Activated gamma-delta T cell (primary cell): ENCODE results near the gene CPLX3.
A peak's percentile ranks its signal among the peaks of the same experiment; 100 is the strongest.
"Not testable (repeated sequence)": the region's sequence is repeated elsewhere in the genome, so short reads cannot be mapped to it uniquely, and the experiment has no call there.

Experiments
- DNase-seq: peaks from one replicate; lab custom pipeline; 2025; lab: John Stamatoyannopoulos, UW
- total RNA-seq, 2 donors: gene quantifications; one replicate each; lab custom pipeline; 2026; lab: John Stamatoyannopoulos, UW

The CPLX3 gene
- 0 reads per million in 2 donors for total RNA-seq

- DNase-seq, result peak; percentile 23
Measured at GRCh38 chr15:74826364-74826819, at the start of gene CPLX3. Gene CPLX3 (plus strand): TSS chr15:74826627. CDS start chr15:74826704, 77 bp downstream.

GRCh38 chr15:74776821-74777768 lies 49.3 kb upstream of the CPLX3 start:
- peak; percentile 35 for DNase-seq

GRCh38 chr15:74777769-74778598 lies 48.4 kb upstream of the CPLX3 start:
- DNase-seq, result no peak

- DNase-seq, result no peak
Measured at GRCh38 chr15:74778599-74778970, 47.8 kb upstream of the CPLX3 start.

GRCh38 chr15:74779162-74779648 lies 47.2 kb upstream of the CPLX3 start:
- DNase-seq, result no peak

- no peak for DNase-seq
Measured at GRCh38 chr15:74780523-74781430, 45.6 kb upstream of the CPLX3 start.

GRCh38 chr15:74781431-74782258 lies 44.8 kb upstream of the CPLX3 start, which contains the start of gene CSK:
Gene CSK (plus strand): TSS chr15:74782080. CDS start chr15:74798298, 16,218 bp downstream.
- peak; percentile 73 for DNase-seq

GRCh38 chr15:74782259-74783071 lies 44.0 kb upstream of the CPLX3 start:
- peak; percentile 48 for DNase-seq

GRCh38 chr15:74783072-74783807 lies 43.2 kb upstream of the CPLX3 start:
- DNase-seq, result no peak

- no peak for DNase-seq
Measured at GRCh38 chr15:74783808-74784175, 42.6 kb upstream of the CPLX3 start.

- no peak for DNase-seq
Measured at GRCh38 chr15:74784426-74785193, 41.8 kb upstream of the CPLX3 start.

- no peak for DNase-seq
Measured at GRCh38 chr15:74785194-74786032, 41.0 kb upstream of the CPLX3 start.

- DNase-seq, result not testable (repeated sequence)
Measured at GRCh38 chr15:74786081-74786480, 40.3 kb upstream of the CPLX3 start.

GRCh38 chr15:74786551-74787165 lies 39.8 kb upstream of the CPLX3 start:
- no peak for DNase-seq

- DNase-seq, result peak; percentile 49
Measured at GRCh38 chr15:74787251-74788041, 39.0 kb upstream of the CPLX3 start.
